ENCODE measurements around the gene GLTPD2. TPM values are rescaled to one million over a fixed set of nuclear protein-coding genes. Genes with fewer than 3 reads are reported as not detected.

GLTPD2 gene
- not detected for total RNA-seq
- long read RNA-seq, donor 1 = 0 reads
- long read RNA-seq, donor 2 = 0 reads

DNA sequence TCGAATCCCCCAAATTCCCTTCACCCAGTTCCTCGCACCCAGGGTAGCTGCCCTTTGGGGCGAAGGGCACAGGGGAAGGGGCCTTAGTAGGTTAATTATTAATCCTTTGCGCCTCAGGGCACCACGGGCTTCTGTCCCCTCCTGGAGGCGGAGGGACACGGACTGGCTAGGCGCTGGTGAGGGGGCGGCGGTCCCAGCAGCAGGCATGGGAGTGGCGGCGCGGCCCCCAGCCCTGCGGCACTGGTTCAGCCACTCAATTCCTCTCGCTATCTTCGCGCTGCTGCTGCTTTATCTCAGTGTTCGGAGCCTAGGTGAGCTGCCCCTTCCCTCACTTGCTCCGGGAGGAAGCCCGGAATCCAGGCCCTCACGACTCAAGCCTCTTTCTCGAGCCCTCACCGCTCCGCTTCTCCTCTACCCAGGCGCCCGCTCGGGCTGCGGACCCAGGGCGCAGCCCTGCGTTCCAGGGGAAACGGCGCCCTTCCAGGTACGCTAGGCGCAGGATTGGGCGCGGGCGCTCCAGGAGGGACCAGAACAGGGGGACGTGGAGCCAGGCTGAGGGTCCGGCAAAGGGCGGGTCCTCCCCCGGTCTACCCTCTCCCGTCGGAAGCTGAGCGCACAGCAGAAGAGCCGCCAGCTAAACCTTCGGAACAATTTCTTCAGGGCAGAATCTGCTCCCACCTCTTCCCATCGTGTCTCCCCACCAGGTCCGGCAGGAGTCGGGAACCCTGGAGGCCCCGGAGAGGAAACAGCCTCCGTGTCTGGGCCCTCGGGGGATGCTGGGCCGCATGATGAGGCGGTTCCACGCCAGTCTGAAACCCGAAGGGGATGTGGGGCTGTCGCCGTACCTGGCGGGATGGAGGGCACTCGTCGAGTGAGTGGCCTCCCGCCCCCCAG, at the start of gene GLTPD2:
Gene GLTPD2, plus strand, starts transcription at position 158 of the 894 bp plus-strand sequence. Its CDS starts 48 bp downstream, at position 206.
- ATAC-seq (peak; percentile 7), DNase-seq (peak; percentile 19 to 62 (median 51))
- Histone ChIP-seq H3K36me3 (ENCODE audit: low read depth) (no peaks in the 10 kb centered on the region), H3K9me3 (no peaks in the 10 kb centered on the region), H3K4me3 (peak within 1 kb of the TSS; percentile 29), H3K4me1 (ENCODE audit: low read depth) (peaks cover 36% of the 10 kb centered on the region)
- intact Hi-C loops (cut with DNase I, micrococcal nuclease) = loop anchor here (5.0 to 10.0 kb wide), 3 partner anchors 64 to 98 kb away; no protein-coding TSS in a partner anchor
- TF ChIP-seq, protein P1, sequence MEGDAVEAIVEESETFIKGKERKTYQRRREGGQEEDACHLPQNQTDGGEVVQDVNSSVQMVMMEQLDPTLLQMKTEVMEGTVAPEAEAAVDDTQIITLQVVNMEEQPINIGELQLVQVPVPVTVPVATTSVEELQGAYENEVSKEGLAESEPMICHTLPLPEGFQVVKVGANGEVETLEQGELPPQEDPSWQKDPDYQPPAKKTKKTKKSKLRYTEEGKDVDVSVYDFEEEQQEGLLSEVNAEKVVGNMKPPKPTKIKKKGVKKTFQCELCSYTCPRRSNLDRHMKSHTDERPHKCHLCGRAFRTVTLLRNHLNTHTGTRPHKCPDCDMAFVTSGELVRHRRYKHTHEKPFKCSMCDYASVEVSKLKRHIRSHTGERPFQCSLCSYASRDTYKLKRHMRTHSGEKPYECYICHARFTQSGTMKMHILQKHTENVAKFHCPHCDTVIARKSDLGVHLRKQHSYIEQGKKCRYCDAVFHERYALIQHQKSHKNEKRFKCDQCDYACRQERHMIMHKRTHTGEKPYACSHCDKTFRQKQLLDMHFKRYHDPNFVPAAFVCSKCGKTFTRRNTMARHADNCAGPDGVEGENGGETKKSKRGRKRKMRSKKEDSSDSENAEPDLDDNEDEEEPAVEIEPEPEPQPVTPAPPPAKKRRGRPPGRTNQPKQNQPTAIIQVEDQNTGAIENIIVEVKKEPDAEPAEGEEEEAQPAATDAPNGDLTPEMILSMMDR (IDR thresholded peaks at IDR 0.05) = no peak

DNA sequence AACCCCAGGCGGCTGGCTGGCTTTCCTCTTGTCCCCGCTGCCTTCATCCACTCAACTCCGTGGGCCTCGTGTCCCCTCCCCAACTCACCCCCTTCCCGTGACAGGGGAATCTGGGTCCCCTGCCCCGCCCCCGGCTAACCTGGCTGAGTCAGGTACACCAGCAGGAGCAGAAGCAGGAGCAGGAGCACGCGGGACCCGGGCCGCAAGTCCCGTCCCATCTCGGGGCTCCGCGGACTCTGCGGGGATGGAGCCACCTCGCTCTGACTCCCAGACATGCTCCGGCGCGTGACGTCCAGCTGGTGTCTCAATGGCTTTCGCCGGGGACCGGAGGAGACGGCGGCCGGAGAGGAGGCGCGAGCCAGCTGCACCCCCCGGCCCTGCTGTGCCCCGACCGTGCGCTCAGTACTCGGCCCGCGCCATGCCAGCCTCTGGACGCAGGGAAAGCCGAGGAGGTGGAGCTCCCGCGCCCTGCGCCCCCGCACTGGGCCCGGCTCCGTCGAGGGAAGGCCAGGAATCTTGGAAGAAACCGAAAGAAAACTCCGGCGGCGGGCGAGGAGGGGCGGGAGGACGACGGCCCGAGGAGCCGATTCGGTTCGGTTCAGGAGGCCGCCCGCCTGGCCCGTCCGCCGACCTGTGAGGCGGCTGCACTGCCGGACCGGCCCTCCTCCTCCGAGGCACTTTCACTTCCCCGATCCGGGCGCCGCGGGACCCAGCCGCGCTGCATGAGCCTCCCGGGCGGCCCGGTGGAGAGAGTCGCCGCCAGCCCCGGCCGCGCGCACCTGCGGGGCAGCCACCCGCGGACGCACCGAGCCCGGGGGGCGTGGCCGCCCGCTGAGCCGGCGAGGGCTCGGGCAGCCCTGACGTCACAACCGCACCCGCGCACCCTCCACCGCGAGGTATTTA, 49.4 kb upstream of the GLTPD2 start, which contains the start of the genes CXCL16 and ZMYND15:
Gene CXCL16, minus strand, starts transcription at position 807 of the 903 bp plus-strand sequence. Its CDS starts 589 bp downstream, at position 218.
Gene ZMYND15, plus strand, starts transcription at position 712 of the 903 bp plus-strand sequence. CDS start 716 bp downstream, outside the sequence.
- TF ChIP-seq, protein P1 (IDR thresholded peaks at IDR 0.05) = no peak
- intact Hi-C loops (cut with DNase I, micrococcal nuclease) = no loop called here
- DNase-seq = peak; percentile 77 to 84 (median 81)

DNA sequence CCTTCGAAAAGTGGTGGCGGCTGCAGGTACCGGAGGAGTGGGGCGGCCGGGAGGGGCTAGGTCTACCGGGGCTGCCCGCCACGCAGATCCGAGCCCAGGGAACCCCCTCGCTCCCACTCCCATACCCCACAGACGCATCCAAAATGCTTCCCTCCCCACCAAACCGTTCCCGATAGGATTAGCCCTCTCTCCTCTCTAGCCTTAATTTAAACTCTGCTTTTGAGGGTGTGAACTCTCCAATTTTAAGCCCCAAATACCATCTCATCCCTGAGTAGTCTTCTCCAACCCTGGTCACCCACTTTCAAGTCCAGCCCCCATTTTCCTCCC, 48.8 kb upstream of the GLTPD2 start:
- no peak for DNase-seq
- Histone ChIP-seq H3K4me1 (ENCODE audit: low read depth) (peaks cover 8% of the 10 kb centered on the region), H3K36me3 (ENCODE audit: low read depth) (no peaks in the 10 kb centered on the region), H3K9me3 (no peaks in the 10 kb centered on the region), H3K4me3 (no peak overlapping the region)
- intact Hi-C loops (cut with DNase I, micrococcal nuclease) = no loop called here
- TF ChIP-seq, protein P1 (IDR thresholded peaks at IDR 0.05) = no peak
- ATAC-seq = no peak

More for the DNA sequence above, 49.4 kb upstream of the GLTPD2 start, which contains the start of the genes CXCL16 and ZMYND15:
- ATAC-seq = peak; percentile 82
- no peaks in the 10 kb centered on the region for H3K36me3 ChIP-seq (ENCODE audit: low read depth)
- H3K4me3 ChIP-seq = peak within 1 kb of the TSS; percentile 25
- H3K4me1 ChIP-seq (ENCODE audit: low read depth) = peaks cover 8% of the 10 kb centered on the region
- no peaks in the 10 kb centered on the region for H3K9me3 ChIP-seq

DNA sequence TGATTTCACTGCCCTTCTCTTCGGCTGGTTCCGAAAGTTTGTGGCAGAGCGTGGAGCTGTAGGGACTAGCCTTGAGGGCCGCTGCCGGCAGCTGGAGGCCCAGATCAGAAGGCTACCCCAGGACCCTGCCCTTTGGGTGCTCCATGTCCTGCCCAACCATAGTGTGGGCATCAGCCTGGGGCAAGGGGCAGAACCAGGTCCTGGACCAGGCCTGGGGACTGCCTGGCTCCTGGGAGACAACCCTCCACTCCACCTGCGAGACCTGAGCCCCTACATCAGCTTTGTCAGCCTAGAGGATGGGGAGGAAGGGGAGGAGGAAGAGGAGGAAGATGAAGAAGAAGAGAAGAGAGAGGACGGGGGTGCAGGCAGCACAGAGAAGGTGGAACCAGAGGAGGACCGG, 48.2 kb upstream of the GLTPD2 start:
- TF ChIP-seq, protein P1 (IDR thresholded peaks at IDR 0.05) = no peak
- ATAC-seq (no peak), DNase-seq (no peak)
- intact Hi-C loops (cut with DNase I, micrococcal nuclease) = no loop called here
- Histone ChIP-seq H3K4me3 (no peak overlapping the region), H3K9me3 (no peaks in the 10 kb centered on the region), H3K4me1 (ENCODE audit: low read depth) (peaks cover 8% of the 10 kb centered on the region), H3K36me3 (ENCODE audit: low read depth) (no peaks in the 10 kb centered on the region)

DNA sequence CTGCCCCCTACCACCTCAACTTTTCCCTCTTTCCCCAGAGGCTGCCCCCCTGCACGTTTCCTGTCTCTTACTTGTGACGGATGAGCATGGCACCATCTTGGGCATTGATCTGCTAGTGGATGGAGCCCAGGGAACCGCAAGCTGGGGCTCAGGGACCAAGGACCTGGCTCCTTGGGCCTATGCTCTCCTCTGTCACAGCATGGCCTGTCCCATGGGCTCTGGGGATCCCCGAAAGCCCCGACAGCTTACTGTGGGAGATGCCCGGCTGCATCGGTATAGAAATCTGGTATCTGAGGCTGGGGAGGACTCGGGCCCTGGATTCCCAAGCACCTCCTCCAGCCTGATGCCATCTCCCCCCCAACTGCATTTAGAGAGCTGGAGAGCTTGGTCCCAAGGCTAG, 47.2 kb upstream of the GLTPD2 start:
- TF ChIP-seq, protein P1 (IDR thresholded peaks at IDR 0.05) = no peak
- Histone ChIP-seq H3K36me3 (ENCODE audit: low read depth) (no peaks in the 10 kb centered on the region), H3K4me1 (ENCODE audit: low read depth) (peaks cover 8% of the 10 kb centered on the region), H3K4me3 (no peak overlapping the region), H3K9me3 (no peaks in the 10 kb centered on the region)
- DNase-seq (no peak), ATAC-seq (no peak)
- intact Hi-C loops (cut with DNase I, micrococcal nuclease) = no loop called here
